ENCODE results near the gene FFAR2.
A peak's percentile ranks its signal among the peaks of the same experiment; 100 is the strongest.
"Not testable (repeated sequence)": the region's sequence is repeated elsewhere in the genome, so short reads cannot be mapped to it uniquely, and the experiment has no call there.

The FFAR2 gene

GRCh38 chr19:35454663-35455062 lies 6.6 kb downstream of the FFAR2 start:
- DNase-seq (ENCODE audit: low spot score) (no peak), FAIRE-seq (no peak)

- DNase-seq (ENCODE audit: low spot score), result no peak
Observed at GRCh38 chr19:35455616-35456201, 7.7 kb downstream of the FFAR2 start.

GRCh38 chr19:35457173-35457572 lies 9.1 kb downstream of the FFAR2 start:
- FAIRE-seq (no peak), DNase-seq (ENCODE audit: low spot score) (no peak)

More at GRCh38 chr19:35455616-35456201, 7.7 kb downstream of the FFAR2 start:
- no peak for FAIRE-seq

- no peak for DNase-seq (ENCODE audit: low spot score)
- FAIRE-seq, result no peak
Observed at GRCh38 chr19:35458192-35458591, 10.1 kb downstream of the FFAR2 start.

- no peak for DNase-seq (ENCODE audit: low spot score)
- FAIRE-seq, result no peak
Observed at GRCh38 chr19:35458731-35459391, 10.8 kb downstream of the FFAR2 start.

GRCh38 chr19:35459414-35460082 lies 11.5 kb downstream of the FFAR2 start:
- FAIRE-seq, result no peak
- DNase-seq (ENCODE audit: low spot score), result no peak

GRCh38 chr19:35460608-35461007 lies 12.6 kb downstream of the FFAR2 start:
- DNase-seq (ENCODE audit: low spot score) (peak; percentile 48), FAIRE-seq (no peak)

GRCh38 chr19:35461060-35461459 lies 13.0 kb downstream of the FFAR2 start:
- FAIRE-seq (no peak), DNase-seq (ENCODE audit: low spot score) (no peak)

GRCh38 chr19:35461788-35462187 lies 13.7 kb downstream of the FFAR2 start:
- FAIRE-seq; DNase-seq (ENCODE audit: low spot score): not testable (repeated sequence)

GRCh38 chr19:35462476-35462953 lies 14.5 kb downstream of the FFAR2 start:
- DNase-seq (ENCODE audit: low spot score) (no peak), FAIRE-seq (no peak)

- DNase-seq (ENCODE audit: low spot score); FAIRE-seq: not testable (repeated sequence)
Observed at GRCh38 chr19:35462956-35463355, 14.9 kb downstream of the FFAR2 start.

- FAIRE-seq (no peak), DNase-seq (ENCODE audit: low spot score) (no peak)
Observed at GRCh38 chr19:35466259-35466658, 18.2 kb downstream of the FFAR2 start.

- FAIRE-seq (no peak), DNase-seq (ENCODE audit: low spot score) (peak; percentile 59)
Observed at GRCh38 chr19:35468637-35469036, 20.6 kb downstream of the FFAR2 start.

GRCh38 chr19:35470128-35470527 lies 22.1 kb downstream of the FFAR2 start:
- FAIRE-seq (no peak), DNase-seq (ENCODE audit: low spot score) (no peak)

- FAIRE-seq; DNase-seq (ENCODE audit: low spot score): not testable (repeated sequence)
Observed at GRCh38 chr19:35471075-35471474, 23.0 kb downstream of the FFAR2 start.

GRCh38 chr19:35471946-35472345 lies 23.9 kb downstream of the FFAR2 start:
- DNase-seq (ENCODE audit: low spot score) (no peak), FAIRE-seq (no peak)

GRCh38 chr19:35474104-35474503 lies 26.0 kb downstream of the FFAR2 start:
- no peak for FAIRE-seq
- DNase-seq (ENCODE audit: low spot score), result no peak

- DNase-seq (ENCODE audit: low spot score); FAIRE-seq: not testable (repeated sequence)
Observed at GRCh38 chr19:35474594-35474993, 26.5 kb downstream of the FFAR2 start.

GRCh38 chr19:35476149-35476548 lies 28.1 kb downstream of the FFAR2 start:
- DNase-seq (ENCODE audit: low spot score), result no peak
- FAIRE-seq, result no peak

GRCh38 chr19:35478794-35479677 lies 31.0 kb downstream of the FFAR2 start:
- DNase-seq (ENCODE audit: low spot score) (no peak), FAIRE-seq (no peak)

- FAIRE-seq, result no peak
- no peak for DNase-seq (ENCODE audit: low spot score)
Observed at GRCh38 chr19:35483089-35483488, 35.0 kb downstream of the FFAR2 start.

All from urothelium cell line (cell line).